H1 (cell line): Measurements from ENCODE around the gene ARNT2. TPM values are rescaled to one million over a fixed set of nuclear protein-coding genes. Genes with fewer than 3 reads are reported as not detected.

Experiments
- CTBP2 ChIP-seq: IDR thresholded peaks from 2 replicates; pipeline ENCODE4 v1.7.0; 2011; ENCODE audit warnings: borderline replicate concordance, mild to moderate bottlenecking, moderate library complexity, mixed read lengths, low read length; ENCODE audit not compliant: insufficient read depth, insufficient read length
- CTCF ChIP-seq, 3 experiments: IDR thresholded peaks; 1 replicate in 2 of 3; 2 replicates in 1 of 3; pipeline versions ENCODE4 v1.5.1 to v1.6.1; 2011; ENCODE audit warnings: low read length in 3 of 3, mild to moderate bottlenecking in 3 of 3, inconsistent platforms in 2 of 3, low read depth in 1 of 3, moderate library complexity in 1 of 3; ENCODE audit not compliant: insufficient read depth in 1 of 3; ENCODE audit errors: control extremely low read depth in 1 of 3
- POLR2A ChIP-seq, 2 experiments: IDR thresholded peaks; 1 replicate in 1 of 2; 2 replicates in 1 of 2; pipeline ENCODE4 v1.6.1; 2011; ENCODE audit warnings: low read depth in 2 of 2, low read length in 2 of 2, mild to moderate bottlenecking in 2 of 2; ENCODE audit errors: control extremely low read depth in 1 of 2
- SUZ12 ChIP-seq: fragments of 200-600 bp; sonication (generic); IDR thresholded peaks from 2 replicates; pipeline ENCODE4 v1.6.1; 2012; ENCODE audit warnings: mild to moderate bottlenecking, inconsistent platforms, low read length, moderate library complexity, mixed read lengths
- polyA plus RNA-seq, 7 experiments: library from polyadenylated mRNA; depleted of rRNA in 3 of 7; stranded (reverse) in 5 of 7; unstranded in 2 of 7; fragments of >200 nt in 5 of 7; fragments of 200-250 nt in 2 of 7; gene quantifications; 1 replicate in 5 of 7; 2 replicates in 1 of 7; 4 replicates in 1 of 7; pipeline versions ENCODE4 v1.2.1 to v1.2.3, GENCODE V29; 2011 to 2013; ENCODE audit warnings: missing spikeins in 2 of 7, mixed read lengths in 2 of 7
- total RNA-seq: library from RNA; stranded (reverse); fragmentation: NEBNext Ultra II Directional; extraction: Animal tissue kit (Norgen Biotek cat#: 25700); gene quantifications from 2 replicates; pipeline ENCODE4 v1.2.1, GENCODE V29; 2021
- TF ChIP-seq, protein P1 (sequence below): IDR thresholded peaks from 2 replicates; pipeline ENCODE4 v1.6.1; 2012; ENCODE audit warnings: low read length, inconsistent platforms

Gene ARNT2
- total and polyA plus RNA-seq, 2 of the 8 experiments (the other 6 are each of a cell fraction or from before 2014, with no cell fraction given) = 9.5 to 14.6 TPM

GRCh38 chr15:80447077-80447476, 42.9 kb downstream of the ARNT2 start (continued):
- TF ChIP-seq, protein P1, sequence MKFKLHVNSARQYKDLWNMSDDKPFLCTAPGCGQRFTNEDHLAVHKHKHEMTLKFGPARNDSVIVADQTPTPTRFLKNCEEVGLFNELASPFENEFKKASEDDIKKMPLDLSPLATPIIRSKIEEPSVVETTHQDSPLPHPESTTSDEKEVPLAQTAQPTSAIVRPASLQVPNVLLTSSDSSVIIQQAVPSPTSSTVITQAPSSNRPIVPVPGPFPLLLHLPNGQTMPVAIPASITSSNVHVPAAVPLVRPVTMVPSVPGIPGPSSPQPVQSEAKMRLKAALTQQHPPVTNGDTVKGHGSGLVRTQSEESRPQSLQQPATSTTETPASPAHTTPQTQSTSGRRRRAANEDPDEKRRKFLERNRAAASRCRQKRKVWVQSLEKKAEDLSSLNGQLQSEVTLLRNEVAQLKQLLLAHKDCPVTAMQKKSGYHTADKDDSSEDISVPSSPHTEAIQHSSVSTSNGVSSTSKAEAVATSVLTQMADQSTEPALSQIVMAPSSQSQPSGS = no peak
- TF ChIP-seq CTBP2 = no peak
- no peak for TF ChIP-seq POLR2A (IDR thresholded peaks at IDR 0.05; ENCODE audit: control extremely low read depth in 1 of 2, low read depth in 2 of 2, low read length in 2 of 2)
- TF ChIP-seq SUZ12 = no peak
- TF ChIP-seq CTCF (IDR thresholded peaks at IDR 0.05; ENCODE audit: control extremely low read depth in 1 of 3, insufficient read depth in 1 of 3, low read depth in 1 of 3, low read length in 3 of 3) = no peak
- TF ChIP-seq, all 59 proteins: peak for 0
